ENCODE data around the gene ZFAND3. TPM values are rescaled to one million over a fixed set of nuclear protein-coding genes. Genes with fewer than 3 reads are reported as not detected.

ZFAND3 gene
- total RNA-seq, 1 experiment from 2014 or later = 22.2 TPM

GRCh38 chr6:37847704-37848103 is 28.2 kb downstream of the ZFAND3 start:
- Histone ChIP-seq H3K4me3 (ENCODE audit: low read length) (no peak overlapping the region), H3K9ac (ENCODE audit: low read length) (no peak overlapping the region), H4K20me1 (ENCODE audit: low read length) (peaks cover 54% of the 10 kb centered on the region), H3K9me2 (replicated peaks; ENCODE audit: low read length) (no peaks in the 10 kb centered on the region), H3K27ac (ENCODE audit: low read length) (no peak overlapping the region), H3K79me2 (ENCODE audit: low read length) (peaks cover 97% of the 10 kb centered on the region), H3F3A (ENCODE audit: low read length, unreplicated experiment) (no peaks in the 10 kb centered on the region), H3K36me3 (ENCODE audit: low read depth, low read length) (no peaks in the 10 kb centered on the region), H3K27me3 (ENCODE audit: low read length) (no peaks in the 10 kb centered on the region), H3K4me1 (ENCODE audit: insufficient read depth, low read length) (peaks cover 24% of the 10 kb centered on the region), H3K9me3 (ENCODE audit: low read length) (no peaks in the 10 kb centered on the region), H3K4me2 (ENCODE audit: low read length) (no peak overlapping the region), H2AFZ (ENCODE audit: low read length) (no peak overlapping the region)
- ChIA-PET CTCF (no interaction called here), POLR2A (ENCODE audit: unreplicated experiment) (no interaction called here)
- BruUV-seq (replicated peaks) = no TSS peak
- TF ChIP-seq CTCF (conservative IDR thresholded peaks at IDR 0.05; ENCODE audit: low read depth, low read length) (no peak), EZH2phosphoT487 (IDR thresholded peaks at IDR 0.05; ENCODE audit: borderline replicate concordance, low read length) (no peak), EZH2 (IDR thresholded peaks at IDR 0.05; ENCODE audit: low read length, unreplicated experiment) (no peak)
- no peak for ATAC-seq
- no peak for DNase-seq
- intact Hi-C loops (cut with micrococcal nuclease) = no loop called here

- no TSS peak for BruUV-seq (replicated peaks)
- POLR2A ChIA-PET (ENCODE audit: unreplicated experiment) = no interaction called here
These were observed 28.8 kb downstream of the ZFAND3 start for GRCh38 chr6:37848371-37848770.

GRCh38 chr6:37850260-37850659 is 30.7 kb downstream of the ZFAND3 start:
- Histone ChIP-seq H3K4me3 (ENCODE audit: low read length) (no peak overlapping the region), H4K20me1 (ENCODE audit: low read length) (peaks cover 55% of the 10 kb centered on the region), H3K79me2 (ENCODE audit: low read length) (peaks cover 96% of the 10 kb centered on the region), H2AFZ (ENCODE audit: low read length) (no peak overlapping the region), H3K9me3 (ENCODE audit: low read length) (no peaks in the 10 kb centered on the region), H3K27ac (ENCODE audit: low read length) (no peak overlapping the region), H3K9me2 (replicated peaks; ENCODE audit: low read length) (no peaks in the 10 kb centered on the region), H3K9ac (ENCODE audit: low read length) (no peak overlapping the region), H3F3A (ENCODE audit: low read length, unreplicated experiment) (no peaks in the 10 kb centered on the region), H3K36me3 (ENCODE audit: low read depth, low read length) (0 out of 2 replicates have a peak, but pooled peaks cover 3% of the 10 kb centered on the region), H3K4me1 (ENCODE audit: insufficient read depth, low read length) (peaks cover 20% of the 10 kb centered on the region), H3K27me3 (ENCODE audit: low read length) (no peaks in the 10 kb centered on the region), H3K4me2 (ENCODE audit: low read length) (no peak overlapping the region)
- TF ChIP-seq EZH2phosphoT487 (IDR thresholded peaks at IDR 0.05; ENCODE audit: borderline replicate concordance, low read length) (no peak), CTCF (conservative IDR thresholded peaks at IDR 0.05; ENCODE audit: low read depth, low read length) (no peak), EZH2 (IDR thresholded peaks at IDR 0.05; ENCODE audit: low read length, unreplicated experiment) (no peak)
- ATAC-seq = peak; percentile 49; the same call in 1 of the 2 replicates
- no TSS peak for BruUV-seq (replicated peaks)
- intact Hi-C loops (cut with micrococcal nuclease) = no loop called here
- CTCF ChIA-PET = no interaction called here
- DNase-seq = peak; percentile 31
- POLR2A ChIA-PET (ENCODE audit: unreplicated experiment) = no interaction called here

More at GRCh38 chr6:37848371-37848770, 28.8 kb downstream of the ZFAND3 start:
- ATAC-seq (no peak), DNase-seq (no peak)
- no peak overlapping the region for H3K4me2 ChIP-seq (ENCODE audit: low read length)
- H3F3A ChIP-seq (ENCODE audit: low read length, unreplicated experiment) = no peaks in the 10 kb centered on the region
- peaks cover 24% of the 10 kb centered on the region for H3K4me1 ChIP-seq (ENCODE audit: insufficient read depth, low read length)
- no peaks in the 10 kb centered on the region for H3K27me3 ChIP-seq (ENCODE audit: low read length)
- H3K9me2 ChIP-seq (replicated peaks; ENCODE audit: low read length) = no peaks in the 10 kb centered on the region
- intact Hi-C loops (cut with micrococcal nuclease) = no loop called here
- CTCF ChIA-PET = no interaction called here
- H3K9ac ChIP-seq (ENCODE audit: low read length) = no peak overlapping the region
- H3K36me3 ChIP-seq (ENCODE audit: low read depth, low read length) = 0 out of 2 replicates have a peak, but pooled peaks cover 3% of the 10 kb centered on the region
- no peak overlapping the region for H2AFZ ChIP-seq (ENCODE audit: low read length)
- H3K79me2 ChIP-seq (ENCODE audit: low read length) = peaks cover 97% of the 10 kb centered on the region
- no peak for TF ChIP-seq EZH2phosphoT487 (IDR thresholded peaks at IDR 0.05; ENCODE audit: borderline replicate concordance, low read length)
- peaks cover 59% of the 10 kb centered on the region for H4K20me1 ChIP-seq (ENCODE audit: low read length)
- H3K27ac ChIP-seq (ENCODE audit: low read length) = no peak overlapping the region
- no peak overlapping the region for H3K4me3 ChIP-seq (ENCODE audit: low read length)
- H3K9me3 ChIP-seq (ENCODE audit: low read length) = no peaks in the 10 kb centered on the region

All from PC-3 (cell line).